CD4-positive, alpha-beta T cell treated with Interleukin-4 for 1 hour (primary cell): ENCODE measurements around the gene DTYMK.

Source experiments
- DNase-seq, 2 donors: peaks; one replicate each; pipeline ENCODE4 v3.0.0-alpha.2; 2020 to 2022

The DTYMK gene

DNA sequence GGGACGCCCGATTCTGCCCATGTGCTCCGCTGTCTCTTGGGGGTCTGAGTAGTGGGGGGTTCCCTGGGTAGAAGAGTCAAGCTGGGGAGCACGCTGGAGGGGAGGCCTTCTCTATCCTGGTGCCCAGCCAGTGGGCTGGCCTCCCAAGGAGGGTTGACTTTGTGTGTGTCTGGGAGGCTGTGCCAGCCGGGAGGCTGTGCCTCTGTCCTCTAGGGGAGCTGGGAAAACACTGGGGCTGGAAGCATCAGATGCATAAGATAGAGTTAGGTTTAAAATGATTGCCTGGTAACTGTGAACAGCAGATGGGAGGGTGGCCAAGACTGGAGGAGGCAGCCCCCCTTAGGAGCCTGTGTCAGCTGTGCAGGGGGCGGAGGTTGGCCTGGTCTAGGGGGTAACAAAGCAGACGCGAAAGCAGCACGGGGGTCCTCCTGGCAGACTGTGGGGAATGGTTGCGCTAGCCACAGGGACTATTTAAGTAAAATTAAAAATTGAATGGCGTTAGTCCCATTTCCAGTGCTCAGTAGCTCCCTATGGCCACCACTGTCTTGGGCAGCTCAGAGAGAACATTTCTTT, 16.5 kb upstream of the DTYMK start:
- no peak for DNase-seq

DNA sequence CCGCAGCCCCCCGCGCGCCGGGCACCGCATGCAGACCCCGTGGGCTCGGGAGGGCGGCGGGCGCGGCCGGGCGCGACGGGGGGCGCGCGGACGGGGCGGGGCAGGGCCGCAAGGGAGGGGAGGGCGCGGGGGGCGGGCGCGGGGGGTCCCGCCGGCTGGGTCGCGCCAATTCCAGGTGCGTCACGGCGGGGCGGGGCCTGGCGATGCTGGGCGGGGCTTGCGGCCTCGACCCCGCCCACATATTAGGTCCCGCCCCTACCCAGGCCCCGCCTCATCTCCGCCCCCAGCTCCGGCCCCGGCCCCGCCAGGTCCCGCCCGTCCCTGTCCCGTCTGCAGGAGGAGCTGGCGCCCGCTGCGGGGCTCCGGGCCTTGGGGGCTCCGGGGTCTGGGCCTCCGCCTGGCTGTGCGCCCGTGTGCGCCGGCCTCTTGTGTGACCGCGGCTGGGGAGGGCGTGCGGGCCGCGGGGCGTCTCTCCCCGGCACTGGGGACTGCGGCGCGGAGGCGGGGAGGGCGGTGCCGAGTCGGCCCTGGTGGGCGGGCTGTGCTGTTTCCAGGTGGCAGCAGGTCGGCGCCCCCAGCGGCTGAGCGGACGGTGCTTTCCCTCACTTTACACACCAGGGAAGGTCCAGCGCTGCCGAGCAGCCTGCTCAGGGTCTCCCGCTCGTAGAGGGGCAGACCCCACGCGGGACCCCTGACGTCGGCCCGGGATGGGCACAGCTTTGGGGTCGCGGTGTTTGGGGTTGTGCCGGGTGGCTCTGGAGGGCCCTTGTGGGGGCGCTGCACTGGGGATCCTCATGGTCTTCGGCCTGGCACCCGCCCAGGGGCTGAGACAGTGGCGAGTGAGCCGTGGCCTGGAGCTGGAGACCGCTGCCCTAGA, 15.8 kb upstream of the DTYMK start:
- peak; percentile 89 to 90 for DNase-seq

GRCh38 chr2:241701399-241702154, 15.0 kb upstream of the DTYMK start, which contains the start of gene ING5:
Gene ING5 (plus strand): TSS chr2:241702039. CDS start chr2:241702066, 27 bp downstream.
- peak; percentile 94 to 95 for DNase-seq

DNA sequence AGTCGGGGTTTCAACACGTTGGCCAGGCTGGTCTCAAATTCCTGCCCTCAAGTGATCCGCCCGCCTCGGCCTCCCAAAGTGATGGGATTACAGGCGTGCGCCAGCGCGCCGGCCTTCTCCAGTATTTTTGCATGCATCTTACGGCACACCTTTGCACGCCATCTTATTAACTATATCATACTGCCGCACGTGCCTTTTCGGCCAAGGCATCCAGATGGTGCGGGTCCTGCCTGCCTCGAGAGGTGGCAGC, 14.5 kb upstream of the DTYMK start:
- DNase-seq, result no peak

DNA sequence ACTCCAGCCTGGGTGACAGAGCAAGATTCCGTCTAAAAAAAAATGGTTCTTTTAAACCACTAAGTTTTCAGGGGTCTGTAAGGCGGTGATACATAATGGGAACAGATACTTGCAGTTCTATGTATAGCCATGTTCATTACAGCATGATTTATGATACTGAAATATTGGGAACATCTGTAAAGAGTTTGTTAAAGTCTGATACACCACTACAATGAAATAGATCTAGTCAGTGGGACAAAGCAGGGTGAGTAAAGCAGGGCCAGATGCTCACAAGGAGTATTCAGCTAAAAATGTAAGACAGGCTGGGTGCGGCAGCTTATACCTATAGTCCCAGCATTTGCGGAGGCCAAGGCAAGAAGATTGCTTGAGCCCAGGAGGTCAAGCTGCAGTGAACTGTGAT, 9.0 kb upstream of the DTYMK start:
- DNase-seq, result no peak

- DNase-seq, result no peak
Measured at GRCh38 chr2:241692448-241692847, 5.8 kb upstream of the DTYMK start.

DNA sequence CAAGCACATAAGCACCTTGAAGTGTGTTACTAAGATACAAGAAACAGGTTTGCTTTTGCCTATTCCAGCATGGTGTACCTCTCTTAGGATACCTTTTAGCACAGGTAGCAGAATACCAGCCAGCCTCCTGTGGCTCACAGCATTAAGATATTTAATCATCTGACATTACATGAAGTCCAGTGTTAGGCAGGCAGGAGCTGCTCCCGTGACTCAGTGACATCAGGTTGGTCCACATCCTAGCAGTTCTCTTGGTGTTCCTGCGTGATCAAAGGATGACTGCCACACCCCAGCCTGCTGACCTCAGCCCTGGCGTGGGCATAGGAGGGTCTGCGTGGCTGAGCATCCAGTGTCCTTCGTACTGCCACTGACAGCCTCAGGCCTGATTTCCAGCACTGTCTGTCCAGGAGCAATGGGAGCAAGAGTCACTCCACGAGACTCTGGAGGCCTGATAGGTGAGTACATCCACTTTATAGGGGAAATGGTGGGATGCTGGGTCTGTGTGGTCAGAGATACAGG, 3.6 kb upstream of the DTYMK start:
- no peak for DNase-seq

DNA sequence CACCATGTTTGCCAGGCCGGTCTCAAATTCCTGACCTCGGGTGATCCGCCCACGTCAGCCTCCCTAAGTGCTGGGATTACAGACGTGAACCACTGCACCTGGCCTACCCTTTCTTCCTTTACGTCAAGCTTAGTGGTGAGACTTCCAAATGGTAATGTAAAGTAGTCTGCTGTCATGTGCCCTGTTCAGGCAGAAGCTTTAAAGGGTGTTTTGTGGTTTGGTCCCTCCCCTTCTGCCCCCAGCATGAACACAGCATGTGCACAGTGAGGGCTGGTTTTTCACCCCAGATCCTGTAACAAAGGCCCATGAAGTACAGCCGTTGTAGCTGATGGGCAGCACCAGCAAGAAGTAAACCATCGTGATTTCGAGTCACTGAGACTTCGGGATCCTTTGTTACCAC, 2.7 kb upstream of the DTYMK start:
- DNase-seq, result no peak

DNA sequence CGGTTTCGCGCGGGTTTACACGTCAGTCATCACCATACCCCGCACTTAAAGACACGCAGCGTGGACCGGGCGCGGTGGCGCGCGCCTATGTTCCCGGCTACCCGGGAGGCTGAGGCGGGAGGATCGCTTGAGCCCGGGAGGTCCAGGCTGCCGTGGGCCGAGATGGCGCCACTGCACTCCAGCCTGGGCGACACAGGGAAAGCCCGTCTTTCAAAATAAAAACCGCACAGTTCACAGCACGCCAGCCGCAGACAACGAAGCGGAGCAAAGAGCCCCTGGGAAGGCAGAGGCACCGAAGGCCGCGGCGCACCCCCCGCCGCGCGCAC, 328 bp downstream of the DTYMK start:
- DNase-seq, result no peak

GRCh38 chr2:241680827-241681599, 5.6 kb downstream of the DTYMK start:
- no peak for DNase-seq

GRCh38 chr2:241680044-241680443, 6.6 kb downstream of the DTYMK start:
- DNase-seq, result no peak

- no peak for DNase-seq
Measured at GRCh38 chr2:241678784-241679540, 7.7 kb downstream of the DTYMK start.

GRCh38 chr2:241678307-241678706, 8.3 kb downstream of the DTYMK start:
- DNase-seq, result no peak

GRCh38 chr2:241677392-241677791, 9.2 kb downstream of the DTYMK start:
- DNase-seq, result no peak

- no peak for DNase-seq
Measured at GRCh38 chr2:241676665-241677064, 9.9 kb downstream of the DTYMK start.

GRCh38 chr2:241675885-241676284, 10.7 kb downstream of the DTYMK start:
- no peak for DNase-seq

- no peak for DNase-seq
Measured at GRCh38 chr2:241673797-241674725, 12.6 kb downstream of the DTYMK start.

GRCh38 chr2:241673189-241673663, 13.4 kb downstream of the DTYMK start:
- no peak for DNase-seq

GRCh38 chr2:241672243-241673188, 14.1 kb downstream of the DTYMK start:
- no peak for DNase-seq
